ENCODE data around the gene SH2D4B. TPM values are rescaled to one million over a fixed set of nuclear protein-coding genes. Genes with fewer than 3 reads are reported as not detected.

The SH2D4B gene
- total RNA-seq, 1 experiment from 2014 or later = 0.10 TPM

DNA sequence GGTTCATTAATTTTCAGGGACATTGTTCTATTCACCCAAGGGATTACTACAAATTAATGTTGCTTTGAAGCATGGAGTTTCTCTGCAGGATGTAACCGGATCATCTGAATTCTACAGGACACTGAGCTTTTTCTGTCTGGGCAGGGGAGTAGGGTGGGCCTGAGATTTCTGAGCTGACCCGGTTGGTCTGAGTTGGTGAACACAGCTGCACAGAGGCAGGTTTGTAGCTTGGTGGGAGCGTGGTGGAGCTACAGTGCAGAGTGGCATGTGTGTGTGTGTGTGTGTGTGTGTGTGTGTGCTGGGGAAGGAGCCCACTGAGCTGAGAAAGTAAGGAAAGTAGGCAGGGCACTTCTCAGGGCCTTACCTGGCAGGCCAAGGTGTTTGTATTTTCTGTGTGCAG is 62.6 kb downstream of the SH2D4B start:
- Histone ChIP-seq H3K4me1 (ENCODE audit: control insufficient read depth, insufficient read depth, low read length) (no peaks in the 10 kb centered on the region), H3K4me3 (ENCODE audit: low read depth in 2 of 2, low read length in 2 of 2) (no peak overlapping the region), H3K9me3 (ENCODE audit: control insufficient read depth, insufficient read depth, low read depth, low read length) (no peaks in the 10 kb centered on the region), H3K27me3 (ENCODE audit: control insufficient read depth, insufficient read depth, low read length) (no peaks in the 10 kb centered on the region), H3K36me3 (ENCODE audit: control insufficient read depth, insufficient read depth, low read length) (no peaks in the 10 kb centered on the region), H3K27ac (ENCODE audit: low read length) (no peak overlapping the region)
- POLR2A ChIA-PET = no interaction called here
- DNase-seq (ENCODE audit: low read depth, low spot score) = no peak
- intact Hi-C loops (cut with micrococcal nuclease; ENCODE audit: unreplicated experiment) = no loop called here
- CTCF ChIA-PET = interaction anchor here (0.5 to 0.6 kb wide), 2 partner anchors 29 to 209 kb away, joined by 3 to 4 read pairs; no protein-coding TSS in a partner anchor
- TF ChIP-seq, protein P1, sequence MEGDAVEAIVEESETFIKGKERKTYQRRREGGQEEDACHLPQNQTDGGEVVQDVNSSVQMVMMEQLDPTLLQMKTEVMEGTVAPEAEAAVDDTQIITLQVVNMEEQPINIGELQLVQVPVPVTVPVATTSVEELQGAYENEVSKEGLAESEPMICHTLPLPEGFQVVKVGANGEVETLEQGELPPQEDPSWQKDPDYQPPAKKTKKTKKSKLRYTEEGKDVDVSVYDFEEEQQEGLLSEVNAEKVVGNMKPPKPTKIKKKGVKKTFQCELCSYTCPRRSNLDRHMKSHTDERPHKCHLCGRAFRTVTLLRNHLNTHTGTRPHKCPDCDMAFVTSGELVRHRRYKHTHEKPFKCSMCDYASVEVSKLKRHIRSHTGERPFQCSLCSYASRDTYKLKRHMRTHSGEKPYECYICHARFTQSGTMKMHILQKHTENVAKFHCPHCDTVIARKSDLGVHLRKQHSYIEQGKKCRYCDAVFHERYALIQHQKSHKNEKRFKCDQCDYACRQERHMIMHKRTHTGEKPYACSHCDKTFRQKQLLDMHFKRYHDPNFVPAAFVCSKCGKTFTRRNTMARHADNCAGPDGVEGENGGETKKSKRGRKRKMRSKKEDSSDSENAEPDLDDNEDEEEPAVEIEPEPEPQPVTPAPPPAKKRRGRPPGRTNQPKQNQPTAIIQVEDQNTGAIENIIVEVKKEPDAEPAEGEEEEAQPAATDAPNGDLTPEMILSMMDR (IDR thresholded peaks at IDR 0.05) = no peak
- TF ChIP-seq SIN3A (IDR thresholded peaks at IDR 0.05; ENCODE audit: borderline replicate concordance, insufficient read depth, low read depth, low read length) (no peak), TCF7L2 (IDR thresholded peaks at IDR 0.05; ENCODE audit: low read depth, low read length) (no peak), POLR2AphosphoS5 (IDR thresholded peaks at IDR 0.05; ENCODE audit: low read depth, low read length) (no peak)
- TF ChIP-seq, protein P2, sequence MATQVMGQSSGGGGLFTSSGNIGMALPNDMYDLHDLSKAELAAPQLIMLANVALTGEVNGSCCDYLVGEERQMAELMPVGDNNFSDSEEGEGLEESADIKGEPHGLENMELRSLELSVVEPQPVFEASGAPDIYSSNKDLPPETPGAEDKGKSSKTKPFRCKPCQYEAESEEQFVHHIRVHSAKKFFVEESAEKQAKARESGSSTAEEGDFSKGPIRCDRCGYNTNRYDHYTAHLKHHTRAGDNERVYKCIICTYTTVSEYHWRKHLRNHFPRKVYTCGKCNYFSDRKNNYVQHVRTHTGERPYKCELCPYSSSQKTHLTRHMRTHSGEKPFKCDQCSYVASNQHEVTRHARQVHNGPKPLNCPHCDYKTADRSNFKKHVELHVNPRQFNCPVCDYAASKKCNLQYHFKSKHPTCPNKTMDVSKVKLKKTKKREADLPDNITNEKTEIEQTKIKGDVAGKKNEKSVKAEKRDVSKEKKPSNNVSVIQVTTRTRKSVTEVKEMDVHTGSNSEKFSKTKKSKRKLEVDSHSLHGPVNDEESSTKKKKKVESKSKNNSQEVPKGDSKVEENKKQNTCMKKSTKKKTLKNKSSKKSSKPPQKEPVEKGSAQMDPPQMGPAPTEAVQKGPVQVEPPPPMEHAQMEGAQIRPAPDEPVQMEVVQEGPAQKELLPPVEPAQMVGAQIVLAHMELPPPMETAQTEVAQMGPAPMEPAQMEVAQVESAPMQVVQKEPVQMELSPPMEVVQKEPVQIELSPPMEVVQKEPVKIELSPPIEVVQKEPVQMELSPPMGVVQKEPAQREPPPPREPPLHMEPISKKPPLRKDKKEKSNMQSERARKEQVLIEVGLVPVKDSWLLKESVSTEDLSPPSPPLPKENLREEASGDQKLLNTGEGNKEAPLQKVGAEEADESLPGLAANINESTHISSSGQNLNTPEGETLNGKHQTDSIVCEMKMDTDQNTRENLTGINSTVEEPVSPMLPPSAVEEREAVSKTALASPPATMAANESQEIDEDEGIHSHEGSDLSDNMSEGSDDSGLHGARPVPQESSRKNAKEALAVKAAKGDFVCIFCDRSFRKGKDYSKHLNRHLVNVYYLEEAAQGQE (IDR thresholded peaks at IDR 0.05; ENCODE audit: insufficient read depth in 1 of 2, low read depth in 2 of 2, low read length in 1 of 2) = no peak
- no peak for ATAC-seq
- in situ Hi-C loops (cut with HindIII; ENCODE audit: low pct_unique_long_range_greater_than_20kb, low sequenced_read_pairs) = no loop called here
- BruUV-seq (replicated peaks) = no TSS peak

DNA sequence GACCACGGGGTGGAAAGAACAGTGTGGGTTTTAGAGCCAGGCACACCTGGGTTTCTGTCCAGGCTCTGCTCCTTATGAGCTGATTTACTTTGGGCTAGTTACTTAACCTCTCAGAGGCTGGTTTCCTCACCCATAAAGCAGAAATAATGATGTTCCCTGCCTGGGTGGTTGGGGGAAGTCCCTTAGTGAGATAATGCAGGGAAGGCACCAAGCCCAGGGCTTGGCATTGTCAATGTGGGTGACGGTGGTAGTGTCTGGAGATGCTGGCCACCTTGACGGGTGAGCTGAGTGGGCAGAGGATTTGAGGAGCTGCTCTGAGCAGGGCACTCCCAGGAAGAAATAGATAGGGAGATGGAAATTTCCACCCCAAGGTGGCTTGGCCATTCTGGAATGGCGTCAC is 65.2 kb downstream of the SH2D4B start:
- H3K27ac ChIP-seq (ENCODE audit: low read length) = no peak overlapping the region
- ChIA-PET POLR2A (no interaction called here), CTCF (interaction anchor here (0.8 kb wide), 1 partner anchor 143 kb away, joined by 3 read pairs; no protein-coding TSS in a partner anchor)
- in situ Hi-C loops (cut with HindIII; ENCODE audit: low pct_unique_long_range_greater_than_20kb, low sequenced_read_pairs) = no loop called here
- no peak overlapping the region for H3K4me3 ChIP-seq (ENCODE audit: low read depth in 2 of 2, low read length in 2 of 2)
- BruUV-seq (replicated peaks) = no TSS peak
- intact Hi-C loops (cut with micrococcal nuclease; ENCODE audit: unreplicated experiment) = no loop called here
- TF ChIP-seq TCF7L2 (IDR thresholded peaks at IDR 0.05; ENCODE audit: low read depth, low read length) (no peak), POLR2AphosphoS5 (IDR thresholded peaks at IDR 0.05; ENCODE audit: low read depth, low read length) (no peak), SIN3A (IDR thresholded peaks at IDR 0.05; ENCODE audit: borderline replicate concordance, insufficient read depth, low read depth, low read length) (no peak)
- TF ChIP-seq, protein P1 (IDR thresholded peaks at IDR 0.05) = no peak
- TF ChIP-seq, protein P2 (IDR thresholded peaks at IDR 0.05; ENCODE audit: insufficient read depth in 1 of 2, low read depth in 2 of 2, low read length in 1 of 2) = no peak
- ATAC-seq (no peak), DNase-seq (ENCODE audit: low read depth, low spot score) (no peak)
- H3K4me1 ChIP-seq (ENCODE audit: control insufficient read depth, insufficient read depth, low read length) = no peaks in the 10 kb centered on the region
- no peaks in the 10 kb centered on the region for H3K36me3 ChIP-seq (ENCODE audit: control insufficient read depth, insufficient read depth, low read length)
- H3K9me3 ChIP-seq (ENCODE audit: control insufficient read depth, insufficient read depth, low read depth, low read length) = no peaks in the 10 kb centered on the region
- no peaks in the 10 kb centered on the region for H3K27me3 ChIP-seq (ENCODE audit: control insufficient read depth, insufficient read depth, low read length)
